Body of pancreas (tissue), 4 donors: ENCODE measurements around the gene ATP2C2.

ENCODE experiments used
- CTCF ChIP-seq, 7 experiments: fragments of 450-650 bp in 4 of 7; fragments of 200-600 bp in 3 of 7; sonication (generic) in 3 of 7; IDR thresholded peaks; one replicate each; pipeline ENCODE4 v1.5.1; 2016 to 2019; ENCODE audit warnings: antibody characterized with exemption in 7 of 7
- POLR2A ChIP-seq, 3 donors: fragments of 450-650 bp; IDR thresholded peaks; one replicate each; pipeline ENCODE4 v1.6.1; 2016; ENCODE audit warnings: antibody characterized with exemption in 3 of 3, mild to moderate bottlenecking in 2 of 3

DNA sequence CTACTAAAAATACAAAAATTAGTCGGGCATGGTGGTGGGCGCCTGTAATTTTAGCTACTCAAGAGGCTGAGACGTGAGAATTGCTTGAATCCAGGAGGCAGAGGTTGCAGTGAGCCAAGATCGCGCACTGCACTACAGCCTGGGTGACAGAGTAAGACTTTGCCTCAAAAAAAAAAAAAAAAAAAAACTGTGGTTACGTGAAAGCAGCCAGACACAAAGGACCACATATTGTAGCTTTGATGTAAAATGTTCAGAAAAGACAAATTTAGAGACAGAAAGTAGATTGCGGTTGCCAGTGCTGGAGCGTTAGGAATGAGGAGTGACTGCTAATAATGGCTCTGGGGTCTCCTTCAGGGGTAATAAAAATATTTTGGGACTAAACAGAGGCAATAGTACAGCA is 140.2 kb downstream of the ATP2C2 start:
- TF ChIP-seq POLR2A (IDR thresholded peaks at IDR 0.05) (no peak), CTCF (IDR thresholded peaks at IDR 0.05) (no peak)
